Measurements from ENCODE around the gene TLR6.
A peak's percentile ranks its signal among the peaks of the same experiment; 100 is the strongest.

The TLR6 gene

GRCh38 chr4:38856524-38857337 lies at the start of gene TLR6:
Gene TLR6, minus strand, starts transcription at chr4:38856817. Its CDS starts 27,344 bp downstream, at chr4:38829473.
- no peaks in the 10 kb centered on the region for H3K36me3 ChIP-seq (replicated peaks)
- peak within 1 kb of the TSS; percentile 38 for H3K4me3 ChIP-seq (ENCODE audit: low read depth, low read length)
- peak; percentile 72 for DNase-seq
- peak within 1 kb of the TSS; percentile 87 for H3K27ac ChIP-seq
- no peaks in the 10 kb centered on the region for H3K27me3 ChIP-seq (replicated peaks)
- in situ Hi-C loops (cut with HindIII; ENCODE audit: low pct_ligation_motif_present, low sequenced_read_pairs): no loop called here
- TF ChIP-seq CTCF (IDR thresholded peaks at IDR 0.05; ENCODE audit: low read depth, low read length, missing control alignments): peak; percentile 70

GRCh38 chr4:38905652-38906385 lies 49.2 kb upstream of the TLR6 start:
- Histone ChIP-seq H3K27ac (no peak overlapping the region), H3K36me3 (replicated peaks) (peaks cover 74% of the 10 kb centered on the region), H3K4me3 (ENCODE audit: low read depth, low read length) (no peak overlapping the region), H3K27me3 (replicated peaks) (no peaks in the 10 kb centered on the region)
- TF ChIP-seq CTCF (IDR thresholded peaks at IDR 0.05; ENCODE audit: low read depth, low read length, missing control alignments): no peak
- no peak for DNase-seq
- in situ Hi-C loops (cut with HindIII; ENCODE audit: low pct_ligation_motif_present, low sequenced_read_pairs): no loop called here

GRCh38 chr4:38904682-38905081 lies 48.1 kb upstream of the TLR6 start:
- no peak for DNase-seq
- Histone ChIP-seq H3K27ac (no peak overlapping the region), H3K27me3 (replicated peaks) (no peaks in the 10 kb centered on the region), H3K36me3 (replicated peaks) (peaks cover 66% of the 10 kb centered on the region), H3K4me3 (ENCODE audit: low read depth, low read length) (no peak overlapping the region)
- in situ Hi-C loops (cut with HindIII; ENCODE audit: low pct_ligation_motif_present, low sequenced_read_pairs): no loop called here
- no peak for TF ChIP-seq CTCF (IDR thresholded peaks at IDR 0.05; ENCODE audit: low read depth, low read length, missing control alignments)

GRCh38 chr4:38904090-38904666 lies 47.6 kb upstream of the TLR6 start:
- DNase-seq: no peak
- in situ Hi-C loops (cut with HindIII; ENCODE audit: low pct_ligation_motif_present, low sequenced_read_pairs): no loop called here
- H3K27ac ChIP-seq: no peak overlapping the region
- H3K36me3 ChIP-seq (replicated peaks): peaks cover 64% of the 10 kb centered on the region
- no peak overlapping the region for H3K4me3 ChIP-seq (ENCODE audit: low read depth, low read length)
- H3K27me3 ChIP-seq (replicated peaks): no peaks in the 10 kb centered on the region
- TF ChIP-seq CTCF (IDR thresholded peaks at IDR 0.05; ENCODE audit: low read depth, low read length, missing control alignments): no peak

- Histone ChIP-seq H3K4me3 (ENCODE audit: low read depth, low read length) (no peak overlapping the region), H3K27me3 (replicated peaks) (no peaks in the 10 kb centered on the region), H3K27ac (no peak overlapping the region), H3K36me3 (replicated peaks) (peaks cover 60% of the 10 kb centered on the region)
- in situ Hi-C loops (cut with HindIII; ENCODE audit: low pct_ligation_motif_present, low sequenced_read_pairs): no loop called here
- no peak for TF ChIP-seq CTCF (IDR thresholded peaks at IDR 0.05; ENCODE audit: low read depth, low read length, missing control alignments)
- DNase-seq: no peak
These were observed 46.1 kb upstream of the TLR6 start for GRCh38 chr4:38902695-38903094.
